Activated naive CD4-positive, alpha-beta T cell treated with anti-CD3 and anti-CD28 coated beads, Interleukin-2, amount 50 U/mL, for 24 hours (primary cell): Measurements from ENCODE around the gene FEM1B.

Experiments used
- H3K27ac Mint-ChIP-seq: one replicate; pipeline ENCODE4 v1.8.0; 2021; ENCODE audit warnings: mild to moderate bottlenecking, mixed read lengths
- H3K27me3 Mint-ChIP-seq: one replicate; pipeline ENCODE4 v1.8.0; 2021; ENCODE audit warnings: mixed read lengths
- H3K36me3 Mint-ChIP-seq: one replicate; pipeline ENCODE4 v1.8.0; 2021; ENCODE audit warnings: mixed read lengths
- H3K4me1 Mint-ChIP-seq: one replicate; pipeline ENCODE4 v1.8.0; 2021; ENCODE audit warnings: mixed read lengths
- H3K4me3 Mint-ChIP-seq: one replicate; pipeline ENCODE4 v1.8.0; 2021; ENCODE audit warnings: mild to moderate bottlenecking, mixed read lengths
- H3K9me3 Mint-ChIP-seq: one replicate; pipeline ENCODE4 v1.8.0; 2021; ENCODE audit warnings: mixed read lengths

Gene FEM1B

DNA sequence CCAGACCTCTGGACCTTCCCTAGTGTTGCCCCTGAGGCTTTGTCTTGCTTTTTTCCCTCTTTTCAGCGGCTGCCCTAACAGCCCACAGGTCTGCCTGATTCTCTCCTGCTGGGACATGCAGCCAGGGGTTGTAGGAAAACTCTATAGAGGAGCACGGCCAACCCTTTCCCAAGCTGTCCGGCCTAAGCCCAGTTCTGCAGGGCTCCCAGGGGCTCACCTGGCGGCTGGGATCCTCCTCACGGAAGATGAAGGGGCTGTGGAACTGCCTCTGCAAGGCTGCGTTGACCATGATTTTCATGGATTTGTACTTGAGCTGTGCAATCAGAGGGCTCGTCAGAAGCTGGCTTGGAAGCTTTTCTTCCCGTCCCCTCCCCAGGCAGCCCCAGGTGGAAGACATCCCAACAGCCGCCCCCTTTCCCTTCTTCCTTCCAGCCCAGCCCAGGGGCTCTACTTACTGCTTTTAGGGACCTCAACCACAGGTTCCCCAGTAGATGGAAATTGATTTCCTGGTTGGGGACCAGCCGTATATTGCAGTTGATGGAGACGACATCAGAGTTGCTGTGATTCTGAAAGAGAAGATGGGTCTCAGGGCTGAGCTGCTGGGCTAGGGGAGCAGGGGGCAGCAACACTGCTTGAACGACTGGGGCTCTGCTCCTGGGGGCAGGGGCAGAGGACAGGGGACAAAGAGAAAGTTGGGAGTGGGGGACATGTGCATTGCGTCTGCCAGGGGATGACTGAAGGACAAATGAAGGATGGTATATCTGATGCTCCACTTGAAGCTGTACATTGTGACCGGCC is 29.8 kb downstream of the FEM1B start:
- H3K9me3 Mint-ChIP-seq: no peaks in the 10 kb centered on the region
- no peak overlapping the region for H3K4me3 Mint-ChIP-seq
- peaks cover 10% of the 10 kb centered on the region for H3K4me1 Mint-ChIP-seq
- H3K27me3 Mint-ChIP-seq: no peaks in the 10 kb centered on the region
- no peak overlapping the region for H3K27ac Mint-ChIP-seq
- H3K36me3 Mint-ChIP-seq: no peaks in the 10 kb centered on the region

DNA sequence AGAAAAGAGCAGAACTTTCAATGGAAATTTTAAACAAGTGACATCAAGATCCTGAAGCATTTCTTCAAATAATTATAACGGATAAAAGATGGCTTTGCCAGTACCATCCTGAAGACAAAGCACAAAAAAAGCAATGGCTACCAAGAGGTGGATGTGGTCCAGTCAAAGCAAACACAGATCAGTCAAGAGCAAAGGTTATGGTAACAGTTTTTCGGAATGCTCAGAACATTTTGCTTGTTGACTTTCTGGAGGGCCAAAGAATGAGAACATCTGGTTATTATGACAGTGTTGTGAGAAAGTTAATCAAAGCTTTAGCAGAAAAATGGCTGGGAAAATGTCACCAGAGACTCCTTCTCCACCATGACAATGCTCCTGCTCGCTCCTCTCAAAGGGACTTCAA is 31.5 kb downstream of the FEM1B start:
- Mint-ChIP-seq H3K27ac (no peak overlapping the region), H3K9me3 (no peaks in the 10 kb centered on the region), H3K36me3 (no peaks in the 10 kb centered on the region), H3K4me1 (peaks cover 10% of the 10 kb centered on the region), H3K4me3 (no peak overlapping the region), H3K27me3 (no peaks in the 10 kb centered on the region)

DNA sequence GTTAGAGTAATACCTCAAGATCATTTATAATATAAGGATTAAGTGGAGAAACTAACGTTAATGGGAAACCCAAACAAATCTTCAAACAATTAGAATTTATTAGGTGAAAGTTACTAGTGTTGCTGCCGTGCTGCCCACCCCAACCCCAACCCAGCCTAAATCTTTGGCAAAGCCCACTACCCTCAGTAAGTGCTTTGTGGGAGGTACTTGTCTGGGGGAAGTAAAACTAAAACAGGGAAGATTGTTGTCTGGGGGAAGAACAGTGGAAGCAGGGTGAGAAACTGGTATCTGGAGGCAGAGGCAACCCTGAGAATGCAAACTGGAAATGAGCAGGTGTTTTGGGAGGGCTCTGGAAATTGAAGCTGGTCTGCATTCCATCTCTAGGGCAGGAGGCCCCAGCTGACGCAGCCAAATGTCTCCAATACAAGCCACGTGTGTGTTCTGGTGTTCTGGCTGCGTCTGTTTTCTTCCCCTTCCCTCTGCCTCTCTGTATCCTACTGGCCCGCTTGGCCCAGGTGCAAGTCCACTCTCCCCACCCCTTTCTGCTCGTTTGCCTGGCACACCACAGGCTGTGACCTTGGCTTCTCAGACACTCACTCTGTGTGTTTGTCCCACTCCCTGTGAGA is 32.7 kb downstream of the FEM1B start:
- no peaks in the 10 kb centered on the region for H3K9me3 Mint-ChIP-seq
- H3K36me3 Mint-ChIP-seq: no peaks in the 10 kb centered on the region
- no peak overlapping the region for H3K4me3 Mint-ChIP-seq
- H3K27ac Mint-ChIP-seq: no peak overlapping the region
- H3K4me1 Mint-ChIP-seq: peaks cover 10% of the 10 kb centered on the region
- no peaks in the 10 kb centered on the region for H3K27me3 Mint-ChIP-seq

DNA sequence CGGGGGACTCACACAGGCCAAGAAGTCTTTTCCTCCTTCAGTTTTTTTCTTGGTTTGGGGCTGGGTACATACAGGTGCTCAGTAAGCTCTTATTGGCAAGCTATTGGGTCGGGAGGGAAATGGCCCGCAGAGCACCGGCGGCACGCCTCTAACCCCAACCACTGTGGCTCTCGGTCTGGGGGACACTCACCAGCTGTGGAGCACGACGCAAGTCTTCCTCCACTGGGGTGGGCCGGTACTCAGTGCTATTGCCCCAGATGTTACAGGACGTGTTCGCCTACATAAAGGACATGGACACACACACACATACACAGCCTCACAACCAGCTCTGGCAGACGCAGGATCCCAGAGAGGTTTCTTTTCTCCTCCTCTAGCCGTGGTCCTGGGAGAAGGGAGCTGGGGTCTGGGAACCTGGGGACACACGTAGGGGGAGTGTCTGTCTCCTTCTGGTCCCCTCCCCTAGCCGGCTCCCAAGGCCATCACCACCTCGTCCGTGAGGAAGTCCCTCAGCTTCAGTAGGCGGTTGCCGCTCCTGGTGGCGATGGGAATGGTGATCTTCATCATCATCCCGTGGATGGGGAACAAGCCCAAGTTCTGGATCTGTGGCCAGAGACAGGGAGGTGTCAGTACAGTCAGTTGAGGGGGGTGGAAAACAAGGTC is 33.4 kb downstream of the FEM1B start:
- peaks cover 10% of the 10 kb centered on the region for H3K4me1 Mint-ChIP-seq
- no peak overlapping the region for H3K4me3 Mint-ChIP-seq
- H3K36me3 Mint-ChIP-seq: no peaks in the 10 kb centered on the region
- no peaks in the 10 kb centered on the region for H3K9me3 Mint-ChIP-seq
- no peaks in the 10 kb centered on the region for H3K27me3 Mint-ChIP-seq
- no peak overlapping the region for H3K27ac Mint-ChIP-seq

DNA sequence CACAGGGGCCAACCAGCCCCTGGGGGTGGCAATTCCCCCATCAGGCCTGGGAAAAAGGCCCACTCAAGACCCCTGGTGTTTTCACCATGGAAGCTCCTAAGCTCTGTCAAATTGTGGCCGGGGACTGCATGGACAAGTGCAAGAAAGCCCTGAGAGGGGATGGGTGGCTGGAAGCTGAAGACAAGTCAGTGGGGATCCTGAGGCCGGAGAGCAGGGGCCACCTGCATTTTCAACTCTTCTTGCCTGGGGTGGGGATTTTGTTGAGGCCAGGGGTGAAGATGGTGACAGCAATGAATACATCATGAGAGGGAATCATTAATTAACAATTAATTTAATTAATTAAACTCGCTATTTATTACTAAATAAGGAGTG is 33.9 kb downstream of the FEM1B start:
- H3K36me3 Mint-ChIP-seq: no peaks in the 10 kb centered on the region
- no peak overlapping the region for H3K4me3 Mint-ChIP-seq
- no peaks in the 10 kb centered on the region for H3K9me3 Mint-ChIP-seq
- H3K4me1 Mint-ChIP-seq: peaks cover 6% of the 10 kb centered on the region
- no peaks in the 10 kb centered on the region for H3K27me3 Mint-ChIP-seq
- H3K27ac Mint-ChIP-seq: no peak overlapping the region

DNA sequence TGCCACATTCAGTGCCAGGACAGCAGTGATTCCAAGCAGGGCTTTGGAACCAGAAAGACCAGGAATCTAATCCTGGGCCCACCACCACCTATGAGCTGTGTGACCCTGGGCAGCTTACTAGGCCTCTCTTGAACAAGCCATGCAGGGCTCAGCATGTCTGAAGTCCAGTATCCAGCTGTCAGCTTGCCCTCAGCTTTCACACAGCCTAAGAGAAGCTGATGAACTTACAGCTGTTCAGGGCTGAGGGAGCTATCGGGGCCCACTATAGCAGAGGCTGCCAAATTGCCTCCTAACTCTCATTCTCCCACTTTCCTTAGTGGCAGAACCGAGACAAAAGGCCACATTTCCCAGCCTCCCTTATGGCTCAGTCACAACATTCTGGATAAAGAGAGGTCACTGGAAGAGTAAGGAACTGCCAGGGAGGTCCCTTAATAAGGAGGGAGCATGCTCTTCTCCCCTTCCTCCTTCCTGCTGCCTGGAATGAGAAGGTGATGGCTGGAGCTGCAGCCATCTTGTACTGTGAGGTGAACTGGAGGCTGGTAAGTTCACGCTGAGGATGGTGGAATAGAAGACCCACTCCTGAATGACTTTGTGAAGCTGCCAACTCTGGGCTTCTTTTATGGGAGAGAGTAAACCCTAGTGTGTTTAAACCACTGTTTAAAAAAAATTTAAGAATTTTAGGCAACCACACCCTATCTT is 34.5 kb downstream of the FEM1B start:
- Mint-ChIP-seq H3K27ac (no peak overlapping the region), H3K9me3 (no peaks in the 10 kb centered on the region), H3K4me1 (peaks cover under 1% of the 10 kb centered on the region)

DNA sequence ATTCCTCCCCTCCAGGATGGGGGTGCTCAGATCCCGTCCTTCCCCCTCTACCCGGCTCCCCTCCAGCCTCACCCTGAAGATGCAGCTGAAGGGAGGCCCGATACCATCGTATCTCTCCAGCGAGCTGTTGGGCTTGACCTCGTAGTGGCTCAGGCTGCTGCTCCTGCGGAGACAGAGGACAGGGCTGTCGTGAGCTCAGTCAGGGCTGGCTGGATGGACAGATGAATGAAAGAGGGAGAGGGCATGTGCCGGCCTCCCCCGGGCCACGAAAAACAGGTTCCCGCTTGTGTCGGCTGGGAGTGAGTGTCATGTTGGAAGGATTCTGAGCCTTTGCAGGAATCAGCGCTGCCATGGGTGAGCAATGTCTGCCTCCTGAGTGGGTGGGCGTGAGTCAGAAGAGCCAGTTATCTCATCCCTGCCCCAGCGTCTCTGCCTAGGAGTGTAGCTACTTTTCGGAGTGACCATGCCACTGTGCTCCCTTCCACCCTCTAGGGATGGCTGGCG is 35.2 kb downstream of the FEM1B start:
- Mint-ChIP-seq H3K36me3 (no peaks in the 10 kb centered on the region), H3K27me3 (no peaks in the 10 kb centered on the region), H3K27ac (no peak overlapping the region), H3K4me1 (no peaks in the 10 kb centered on the region), H3K9me3 (no peaks in the 10 kb centered on the region), H3K4me3 (no peak overlapping the region)

More for the DNA sequence above, 34.5 kb downstream of the FEM1B start:
- H3K36me3 Mint-ChIP-seq: no peaks in the 10 kb centered on the region
- no peaks in the 10 kb centered on the region for H3K27me3 Mint-ChIP-seq
- H3K4me3 Mint-ChIP-seq: no peak overlapping the region

DNA sequence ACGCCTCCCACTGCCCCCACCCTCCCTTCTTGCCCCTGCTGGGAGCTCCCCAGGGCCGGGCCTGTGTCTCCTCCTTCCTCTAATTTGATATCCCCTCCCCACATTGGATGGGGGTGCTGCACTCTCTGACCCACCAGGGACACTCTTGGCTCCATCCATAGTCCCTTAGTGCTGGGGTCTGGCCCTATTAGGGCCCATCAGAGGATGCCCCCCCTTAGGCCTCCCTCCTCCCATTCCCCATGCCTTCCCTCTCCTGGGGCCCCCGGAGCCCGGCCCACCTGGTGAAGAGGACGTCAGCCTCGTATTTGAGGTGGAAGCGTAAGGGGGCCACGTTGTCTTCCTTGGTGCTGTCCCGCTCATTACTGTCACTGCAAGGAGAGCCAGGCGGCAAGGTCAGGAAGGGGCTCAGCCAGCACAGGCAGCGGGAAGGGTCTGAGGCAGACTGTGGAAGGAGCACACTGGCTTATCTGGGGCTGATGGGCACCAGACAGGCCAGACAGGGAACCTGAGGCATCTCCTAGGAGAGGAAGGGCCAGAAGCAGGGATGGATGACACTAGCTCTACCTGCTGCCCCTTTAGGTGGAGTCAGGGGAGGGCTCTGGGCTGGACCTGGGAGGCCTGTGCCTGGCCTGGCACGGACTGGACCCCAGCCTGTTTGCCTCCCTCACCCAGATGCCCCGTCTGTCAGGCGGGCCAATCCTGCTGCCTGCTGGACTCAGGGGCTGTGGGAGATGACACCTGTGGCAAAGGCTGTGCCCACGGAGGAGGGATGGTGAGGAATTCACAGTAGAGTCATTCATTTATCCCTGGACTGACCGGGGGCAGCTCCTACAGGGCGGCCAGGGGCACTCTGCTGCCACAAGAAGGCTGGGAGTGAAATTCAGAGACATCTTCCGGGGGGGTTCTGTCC is 36.2 kb downstream of the FEM1B start:
- H3K27ac Mint-ChIP-seq: no peak overlapping the region
- no peaks in the 10 kb centered on the region for H3K36me3 Mint-ChIP-seq
- no peak overlapping the region for H3K4me3 Mint-ChIP-seq
- no peaks in the 10 kb centered on the region for H3K4me1 Mint-ChIP-seq
- H3K9me3 Mint-ChIP-seq: no peaks in the 10 kb centered on the region
- H3K27me3 Mint-ChIP-seq: no peaks in the 10 kb centered on the region

DNA sequence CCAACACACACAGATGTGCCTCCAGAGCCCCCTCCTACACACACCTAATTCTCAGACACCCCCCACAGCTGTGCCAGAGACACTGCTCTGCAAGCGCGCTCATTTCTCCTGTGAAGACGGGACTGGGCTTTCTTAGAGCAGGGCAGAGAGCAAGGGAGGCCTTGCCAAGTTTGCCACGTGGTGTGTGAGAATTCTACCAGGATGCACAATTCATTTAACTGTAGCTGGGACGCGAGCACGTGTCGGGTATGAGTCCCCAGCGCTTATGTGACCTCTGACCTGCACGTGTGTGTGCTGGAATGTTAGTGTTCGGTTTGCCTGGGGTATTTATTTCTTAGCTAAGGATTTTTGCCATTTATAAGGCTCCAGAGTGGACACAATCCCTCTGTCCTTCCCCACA is 37.0 kb downstream of the FEM1B start:
- Mint-ChIP-seq H3K27ac (no peak overlapping the region), H3K27me3 (no peaks in the 10 kb centered on the region), H3K36me3 (no peaks in the 10 kb centered on the region), H3K4me3 (no peak overlapping the region), H3K9me3 (no peaks in the 10 kb centered on the region), H3K4me1 (no peaks in the 10 kb centered on the region)

DNA sequence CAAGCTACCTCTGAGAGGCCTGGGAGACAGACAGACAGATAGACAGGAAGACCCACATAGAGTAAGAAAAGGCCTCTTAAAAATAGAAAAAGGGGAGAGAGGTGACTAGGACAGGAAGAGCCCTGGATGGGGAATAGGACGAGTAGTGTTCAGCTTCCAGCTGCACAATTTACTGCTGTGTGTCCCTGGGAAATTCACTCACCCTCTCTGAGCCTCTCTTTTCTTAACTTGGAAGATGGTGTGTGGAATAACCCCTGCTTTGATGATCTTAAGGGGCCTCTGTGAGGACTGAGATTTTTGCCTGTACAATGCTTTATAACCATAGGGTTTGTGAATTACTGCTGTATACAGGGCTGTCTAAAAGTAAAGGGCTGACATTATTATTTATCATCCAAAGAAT is 37.5 kb downstream of the FEM1B start:
- Mint-ChIP-seq H3K27ac (no peak overlapping the region), H3K4me1 (no peaks in the 10 kb centered on the region), H3K36me3 (no peaks in the 10 kb centered on the region), H3K9me3 (no peaks in the 10 kb centered on the region), H3K4me3 (no peak overlapping the region), H3K27me3 (no peaks in the 10 kb centered on the region)

DNA sequence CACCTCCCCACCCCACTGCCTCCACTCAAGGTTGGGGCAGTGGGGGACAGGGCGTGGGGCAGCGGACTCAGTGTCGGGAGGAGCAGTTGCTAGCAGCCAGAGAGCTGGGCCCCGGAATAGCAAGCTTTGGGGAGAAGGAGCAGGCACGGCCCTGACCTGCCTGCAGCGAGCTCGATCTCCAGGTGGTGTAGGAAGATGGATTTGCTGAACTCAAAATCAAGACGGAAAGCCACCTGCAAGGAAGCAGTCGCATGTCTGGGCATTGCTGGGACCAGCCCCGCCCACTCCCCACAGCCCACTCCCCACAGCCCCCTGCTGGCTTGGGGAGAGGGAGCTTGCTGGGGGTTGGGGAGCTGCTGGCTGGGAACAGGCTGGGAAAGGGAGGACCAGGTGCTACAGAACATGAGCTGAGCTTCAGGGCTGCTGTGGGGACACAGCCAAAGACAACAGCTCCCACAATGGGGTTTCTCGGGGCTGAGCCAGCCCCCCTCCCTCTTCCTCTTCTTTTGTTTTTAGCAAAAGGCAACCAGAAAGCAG is 38.0 kb downstream of the FEM1B start:
- Mint-ChIP-seq H3K27me3 (no peaks in the 10 kb centered on the region), H3K27ac (no peak overlapping the region), H3K36me3 (no peaks in the 10 kb centered on the region), H3K9me3 (no peaks in the 10 kb centered on the region), H3K4me3 (no peak overlapping the region), H3K4me1 (no peaks in the 10 kb centered on the region)

DNA sequence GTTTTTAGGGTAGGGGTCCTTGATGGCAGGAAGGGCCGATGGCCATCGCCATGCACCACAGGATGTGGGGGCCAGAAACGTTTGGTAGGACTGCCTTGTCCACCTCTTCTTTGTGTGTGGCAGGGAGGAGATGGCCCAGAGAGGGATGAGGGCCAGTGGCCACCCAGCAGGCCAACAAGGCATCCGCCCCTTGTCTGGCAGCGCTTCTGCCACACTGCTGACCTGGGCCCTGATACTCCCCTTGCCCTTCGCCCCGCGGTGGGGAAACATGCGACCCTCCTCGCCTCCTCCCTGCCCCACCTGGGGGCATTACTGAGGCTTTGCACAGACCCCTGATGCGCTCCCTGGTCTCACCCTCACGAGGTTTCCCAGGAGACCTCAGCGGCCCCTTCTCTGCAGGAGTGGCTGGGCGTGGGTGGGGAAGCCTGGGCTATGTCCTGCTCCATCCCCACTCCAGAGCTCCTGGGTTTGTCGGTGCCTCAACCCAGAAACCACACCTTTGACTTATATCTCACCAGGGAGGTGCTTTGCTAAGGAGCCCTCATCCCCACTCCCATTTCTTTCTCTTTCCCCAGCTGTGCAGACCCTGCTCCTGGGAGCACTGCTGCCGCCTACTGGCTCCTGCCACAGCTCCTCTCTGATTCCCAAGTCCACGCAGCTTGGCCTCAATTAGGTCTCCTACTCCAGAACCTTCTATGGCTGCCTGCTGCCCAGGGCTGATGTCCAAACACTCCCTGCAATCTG is 38.7 kb downstream of the FEM1B start:
- Mint-ChIP-seq H3K36me3 (no peaks in the 10 kb centered on the region), H3K9me3 (no peaks in the 10 kb centered on the region), H3K27ac (no peak overlapping the region), H3K27me3 (no peaks in the 10 kb centered on the region), H3K4me3 (no peak overlapping the region), H3K4me1 (no peaks in the 10 kb centered on the region)

DNA sequence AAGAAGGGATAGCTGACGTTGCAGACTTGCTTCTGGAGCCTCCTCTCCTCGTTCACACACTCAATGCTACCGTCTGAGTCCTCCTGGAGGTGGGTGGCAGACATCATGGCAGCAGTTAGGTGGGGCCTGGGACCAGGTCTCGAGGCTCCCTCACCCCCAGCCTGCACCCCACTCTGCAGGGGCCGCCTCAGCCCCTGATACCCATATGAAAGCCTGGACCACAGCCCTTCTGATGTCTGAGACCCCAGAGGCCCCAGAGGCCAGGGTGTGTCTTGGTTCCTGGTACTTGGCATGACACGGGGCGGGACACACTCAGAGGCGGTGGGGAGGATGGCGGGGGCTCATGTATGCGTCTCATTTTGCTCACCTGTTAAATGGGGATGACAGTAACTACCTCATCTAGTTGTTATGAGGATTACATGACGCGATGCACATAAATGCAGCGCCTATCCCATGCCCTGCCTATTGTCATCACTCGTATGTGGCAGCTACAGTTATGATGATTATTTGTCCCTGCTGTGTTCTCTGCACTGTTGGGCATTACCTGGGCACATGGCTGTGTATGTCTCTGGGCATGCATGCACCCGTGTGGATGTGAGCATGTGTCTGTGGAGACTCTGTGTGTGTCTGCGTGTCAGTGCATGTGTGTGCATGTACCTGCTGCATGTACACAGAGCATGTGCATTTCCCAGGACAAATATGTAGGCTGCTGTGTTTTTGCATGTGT is 39.9 kb downstream of the FEM1B start:
- H3K27ac Mint-ChIP-seq: no peak overlapping the region
- H3K36me3 Mint-ChIP-seq: no peaks in the 10 kb centered on the region
- H3K4me1 Mint-ChIP-seq: no peaks in the 10 kb centered on the region
- H3K9me3 Mint-ChIP-seq: no peaks in the 10 kb centered on the region
- H3K27me3 Mint-ChIP-seq: no peaks in the 10 kb centered on the region
- H3K4me3 Mint-ChIP-seq: no peak overlapping the region
